Fibroblast of upper back skin (primary cell): ENCODE measurements around the gene BDNF.

ENCODE experiments used
- DNase-seq: peaks from one replicate; pipeline ENCODE4 v3.0.0-alpha.2; 2013

Gene BDNF

DNA sequence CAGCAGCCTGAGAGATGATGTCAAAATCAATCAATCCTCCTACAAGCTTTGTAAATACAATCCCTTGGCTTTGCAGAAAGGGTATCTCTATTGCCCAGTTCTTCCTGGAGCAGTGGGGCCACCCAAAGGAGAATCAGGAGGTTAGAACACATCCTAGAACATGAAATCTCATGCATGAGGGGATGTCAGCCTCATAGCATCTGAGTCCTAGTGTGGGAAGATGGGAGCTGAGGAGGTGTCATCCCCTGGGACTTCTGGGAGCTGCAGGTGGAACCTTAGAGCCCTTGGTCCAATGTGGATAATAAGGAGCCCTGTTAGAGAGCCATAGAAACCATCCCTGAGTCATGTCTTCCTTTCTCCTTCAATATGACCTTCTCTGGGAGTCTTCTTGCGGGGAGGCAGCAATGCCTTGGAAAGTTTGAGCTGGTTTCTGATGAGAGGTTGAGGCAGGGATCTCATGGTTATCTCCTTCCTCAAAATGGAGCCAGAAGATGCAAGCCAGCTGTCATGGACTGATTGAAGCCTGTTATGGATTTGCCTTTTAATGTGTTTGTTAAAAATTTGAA is 74.8 kb downstream of the BDNF start:
- no peak for DNase-seq

DNA sequence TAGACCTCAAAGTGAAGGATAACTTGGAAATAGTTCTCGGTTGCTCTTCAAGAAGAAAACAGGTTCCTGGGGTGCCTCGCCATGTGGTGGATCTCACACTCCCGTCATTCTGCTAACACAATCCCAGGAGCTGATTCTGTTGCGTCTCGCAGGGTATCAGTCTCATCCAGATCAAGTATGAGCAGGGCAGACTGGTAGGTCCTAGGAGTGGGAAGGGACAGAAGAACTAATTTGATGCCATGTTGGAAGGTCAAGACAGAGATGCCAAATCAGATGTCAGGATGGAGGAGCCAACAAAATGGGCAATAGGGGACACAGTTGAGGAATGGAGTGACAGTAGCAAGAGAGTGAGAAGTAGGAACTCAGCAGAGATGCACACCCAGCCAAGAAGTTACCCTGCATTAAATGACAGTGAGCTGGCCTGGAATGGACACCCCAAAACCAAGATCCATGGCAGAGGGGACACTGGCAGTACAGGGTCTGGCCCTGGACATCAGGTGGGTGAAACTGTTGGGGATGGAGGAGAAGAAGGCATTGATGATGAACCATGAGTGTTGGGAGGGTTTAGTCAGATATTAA is 76.2 kb downstream of the BDNF start:
- no peak for DNase-seq

DNA sequence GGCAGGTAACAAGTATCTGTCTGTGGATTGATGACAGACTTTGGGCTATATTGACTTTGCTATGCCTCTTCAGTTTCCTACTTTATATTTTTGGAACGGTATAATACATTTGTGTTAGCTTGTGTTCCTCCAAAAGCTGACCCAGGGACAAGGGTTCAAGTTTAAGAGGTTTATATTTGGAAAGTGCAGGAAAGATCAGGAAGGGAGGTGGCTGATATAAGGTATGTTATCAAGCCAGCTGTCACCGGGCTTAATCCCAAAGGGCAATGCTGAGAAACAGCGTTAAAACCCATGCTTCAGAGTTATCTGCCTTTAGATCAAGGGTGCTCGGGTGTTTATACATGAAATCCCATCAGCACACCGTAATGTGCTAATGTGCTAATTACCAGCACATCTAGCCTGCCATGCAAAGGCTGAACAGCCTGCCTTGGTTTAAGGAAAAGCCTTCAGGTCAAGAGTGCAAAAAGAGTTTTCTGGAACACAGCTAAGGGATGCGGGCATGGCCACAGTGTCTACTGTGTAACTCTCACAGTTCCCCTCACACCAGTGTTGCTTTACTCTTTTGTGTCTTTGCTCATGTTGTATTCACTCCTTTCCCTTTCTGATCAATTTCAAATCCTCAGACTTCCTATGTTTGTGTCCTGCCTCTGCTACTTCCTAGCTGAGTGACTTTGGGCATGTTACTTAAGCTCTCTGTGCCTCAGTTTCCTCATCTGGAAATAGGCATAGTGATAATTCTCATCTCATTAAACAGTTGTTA is 77.5 kb downstream of the BDNF start:
- DNase-seq: no peak

DNA sequence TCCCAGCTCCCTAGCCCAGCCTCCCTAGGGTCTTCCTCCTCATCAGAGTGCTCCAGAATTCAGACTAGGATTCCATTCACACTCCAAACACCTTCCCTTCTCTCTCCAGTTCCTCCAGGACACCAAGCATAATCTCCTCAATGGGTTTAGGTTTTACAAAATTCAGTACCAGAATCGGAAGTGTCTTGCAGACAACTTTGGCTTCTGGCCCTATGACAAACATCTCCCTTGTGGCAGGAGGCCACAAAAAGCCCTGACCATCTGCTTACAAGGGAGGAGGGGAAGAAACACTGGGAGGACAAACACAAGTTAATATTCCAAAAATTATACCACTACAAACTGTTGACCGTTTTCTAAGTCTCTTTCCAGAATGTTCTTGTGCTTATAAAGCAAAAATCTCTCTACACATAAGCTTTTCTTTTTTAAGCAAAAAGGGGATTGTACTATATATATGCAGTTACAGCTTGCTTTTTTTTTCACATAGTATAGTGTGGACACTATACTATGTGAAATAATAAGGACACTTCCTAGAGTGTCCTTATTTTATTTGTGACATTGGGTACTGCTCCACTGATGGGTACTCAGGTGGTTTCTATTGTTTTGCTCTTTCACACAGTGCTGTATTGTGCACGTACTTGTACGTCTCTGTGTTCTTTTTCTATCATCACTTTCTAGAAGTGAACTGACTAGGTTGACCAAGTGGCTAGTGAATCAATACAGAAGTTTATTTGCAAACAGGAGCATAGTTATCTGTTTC is 78.7 kb downstream of the BDNF start:
- DNase-seq: peak; percentile 11

DNA sequence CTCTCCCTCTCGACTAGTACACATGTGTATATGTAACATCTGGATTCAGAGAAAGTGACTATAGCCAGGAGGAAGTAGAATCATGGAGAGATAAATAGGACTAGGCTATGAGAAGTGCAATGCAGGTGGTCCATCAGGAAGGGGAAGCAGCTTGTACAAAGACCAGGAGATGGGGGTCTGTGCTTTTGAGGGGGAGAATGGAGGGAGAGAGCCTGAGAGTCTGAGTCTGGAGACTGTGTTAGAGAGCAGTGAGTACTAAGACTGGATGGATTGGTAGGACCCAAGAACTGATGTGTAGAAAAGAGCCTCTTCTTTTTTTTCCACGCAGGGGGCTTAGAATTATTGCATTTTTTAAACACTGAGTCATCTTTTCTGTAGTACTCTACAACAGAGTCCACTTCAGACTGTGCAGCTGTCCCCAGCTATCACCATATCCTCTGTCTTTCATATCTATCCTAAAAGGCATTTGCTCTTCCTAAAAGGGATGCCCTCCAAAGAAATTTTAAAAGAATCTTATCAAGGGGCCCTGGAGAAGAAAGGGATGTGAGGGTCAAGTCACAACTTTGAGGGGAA is 80.4 kb downstream of the BDNF start:
- DNase-seq: peak; percentile 17

DNA sequence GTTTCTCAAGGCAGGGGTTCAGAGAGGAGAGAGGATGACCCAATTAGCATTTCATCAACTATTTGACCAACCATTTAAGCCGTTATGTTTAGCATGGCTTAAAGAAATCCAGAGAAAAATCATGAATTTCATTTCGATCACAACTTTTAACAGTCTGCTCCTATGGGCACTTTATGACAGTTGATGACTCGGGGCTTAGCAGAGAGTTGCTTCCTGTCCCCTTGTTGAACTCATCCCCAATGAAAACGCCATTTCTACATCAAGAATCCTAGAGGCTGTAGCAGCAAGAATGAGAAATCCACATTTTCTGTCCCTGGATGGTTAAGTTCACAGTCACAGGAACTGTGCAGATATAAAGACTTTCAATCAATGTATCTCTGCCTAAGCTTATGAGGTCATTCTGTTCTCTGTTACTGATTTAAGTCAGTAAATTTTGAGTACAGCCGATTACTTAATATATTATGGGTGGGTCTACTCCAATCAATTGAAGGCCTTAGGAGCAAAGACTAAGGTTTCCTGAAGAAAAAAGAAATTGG is 81.1 kb downstream of the BDNF start:
- DNase-seq: peak; percentile 17

DNA sequence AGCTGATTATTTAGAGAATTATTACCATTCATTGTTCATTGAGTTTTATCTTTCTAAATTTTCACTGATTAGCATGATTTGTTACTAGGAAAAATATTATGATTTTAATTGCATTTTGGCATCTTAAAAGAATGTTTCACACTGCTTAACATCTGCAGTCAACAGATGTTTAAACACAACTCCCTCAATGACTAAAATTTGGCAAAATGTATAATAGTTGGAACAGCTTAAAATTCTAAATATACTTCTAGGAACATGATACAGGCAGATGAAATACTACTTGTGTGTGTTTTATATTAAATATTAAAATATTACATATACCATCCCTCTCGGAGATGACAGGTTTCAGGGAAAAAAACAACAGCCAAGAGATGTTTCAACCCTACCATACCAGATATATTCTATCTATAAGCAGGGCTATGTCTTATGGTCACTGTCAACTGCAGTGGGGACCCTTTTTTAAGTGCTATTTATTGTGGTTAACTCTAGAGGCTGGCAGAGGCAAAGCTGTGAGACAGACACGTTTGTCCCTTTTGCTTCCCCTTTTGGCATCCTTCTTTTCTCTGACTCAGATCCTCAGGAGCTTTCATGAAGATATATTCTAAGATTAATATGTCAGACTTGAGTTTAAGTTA is 81.9 kb downstream of the BDNF start:
- no peak for DNase-seq

DNA sequence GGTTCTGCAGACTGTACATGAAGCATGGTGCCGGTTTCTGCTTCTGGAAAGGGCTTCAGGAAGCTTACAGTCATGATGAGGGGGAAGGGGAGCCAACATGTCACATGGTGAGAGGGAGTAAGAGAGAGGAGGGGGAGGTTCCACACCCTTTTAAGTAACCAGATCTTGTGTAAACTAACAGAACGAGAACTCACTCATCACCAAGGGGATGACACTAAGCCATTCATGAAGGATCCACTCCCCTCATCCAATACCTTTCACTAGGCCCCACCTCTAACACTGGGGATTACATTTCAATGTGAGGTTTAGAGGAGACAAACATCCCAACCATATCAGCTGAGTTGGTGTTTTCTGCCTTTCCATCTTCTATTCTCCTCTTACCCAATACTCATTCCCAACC is 83.5 kb downstream of the BDNF start:
- no peak for DNase-seq

DNA sequence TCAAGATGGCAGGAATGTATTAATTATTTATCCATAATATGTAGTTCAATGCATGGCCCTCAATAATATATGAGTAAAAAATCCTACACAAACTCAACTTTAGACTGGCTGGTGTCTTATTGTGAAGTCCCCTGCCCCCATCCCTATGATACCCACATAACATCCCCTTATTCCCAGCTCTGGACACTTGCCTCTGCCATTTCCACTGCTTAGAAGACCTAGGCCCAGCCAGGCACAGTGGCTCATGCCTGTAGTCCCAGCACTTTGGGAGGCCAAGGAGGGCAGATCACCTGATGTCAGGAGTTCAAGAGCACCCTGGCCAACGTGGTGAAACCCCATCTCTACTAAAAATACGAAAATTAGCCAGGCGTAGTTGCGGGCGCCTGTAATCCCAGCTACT is 84.4 kb downstream of the BDNF start:
- DNase-seq: no peak

DNA sequence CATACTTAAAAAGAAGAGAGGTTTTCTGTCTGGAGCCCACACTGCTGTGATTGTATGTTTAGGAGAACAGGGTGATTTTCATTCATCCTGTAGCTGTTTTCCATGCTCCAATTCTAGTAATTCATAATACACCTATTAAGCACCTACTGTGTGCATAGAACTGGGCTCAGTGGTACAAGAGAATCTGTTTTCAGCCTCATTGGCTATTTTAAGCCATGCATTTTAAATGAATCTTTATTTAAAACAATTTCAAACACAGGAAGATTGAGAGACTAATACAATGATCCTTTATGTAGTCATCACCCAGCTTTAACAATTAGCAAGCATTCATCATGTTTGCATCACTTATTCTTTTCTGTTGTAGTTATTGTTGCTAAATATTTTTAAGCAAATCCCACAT is 86.2 kb downstream of the BDNF start:
- DNase-seq: no peak

DNA sequence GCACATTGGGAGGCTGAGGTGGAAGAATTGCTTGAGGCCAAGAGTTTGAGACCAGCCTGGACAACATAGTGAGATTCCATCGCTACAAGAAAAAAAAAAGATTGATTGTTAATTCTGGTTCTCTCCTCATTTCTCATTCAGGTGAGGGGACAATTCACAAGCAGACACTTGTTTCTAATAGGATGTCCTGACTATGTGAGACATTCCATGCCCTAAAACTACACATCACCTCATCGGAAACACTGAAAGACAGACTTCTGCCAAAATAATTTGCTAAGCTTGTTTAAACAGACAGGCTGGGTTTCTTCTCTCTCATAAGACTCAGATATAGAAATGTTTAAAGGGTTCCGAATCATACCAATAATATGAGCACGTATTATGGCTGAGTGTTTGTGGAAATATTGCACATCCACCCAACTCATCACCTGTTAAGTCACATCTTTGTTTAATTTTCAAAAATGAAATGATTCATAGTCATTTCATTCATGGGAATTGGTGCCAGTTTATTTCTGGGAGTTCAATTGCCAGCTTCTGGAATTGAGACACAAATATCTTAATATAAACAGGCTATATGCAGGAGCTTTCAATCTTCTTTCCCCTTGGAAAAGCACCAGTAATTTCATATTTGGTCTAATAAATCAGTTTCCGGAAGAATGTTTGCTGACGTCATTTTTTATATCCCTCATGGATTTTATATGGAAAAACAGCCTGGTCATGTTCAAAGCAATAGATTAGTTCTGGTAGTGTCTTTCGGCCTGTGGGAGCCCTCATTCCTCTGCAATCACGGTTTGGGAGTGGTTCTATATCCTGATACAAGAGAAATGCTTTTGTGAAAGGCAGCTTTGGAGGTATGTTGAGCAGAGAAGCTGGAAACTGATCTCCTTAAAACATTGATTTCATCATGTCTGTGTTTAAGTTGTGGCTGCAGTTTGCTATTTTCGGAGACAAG is 87.0 kb downstream of the BDNF start:
- peak; percentile 57 for DNase-seq

DNA sequence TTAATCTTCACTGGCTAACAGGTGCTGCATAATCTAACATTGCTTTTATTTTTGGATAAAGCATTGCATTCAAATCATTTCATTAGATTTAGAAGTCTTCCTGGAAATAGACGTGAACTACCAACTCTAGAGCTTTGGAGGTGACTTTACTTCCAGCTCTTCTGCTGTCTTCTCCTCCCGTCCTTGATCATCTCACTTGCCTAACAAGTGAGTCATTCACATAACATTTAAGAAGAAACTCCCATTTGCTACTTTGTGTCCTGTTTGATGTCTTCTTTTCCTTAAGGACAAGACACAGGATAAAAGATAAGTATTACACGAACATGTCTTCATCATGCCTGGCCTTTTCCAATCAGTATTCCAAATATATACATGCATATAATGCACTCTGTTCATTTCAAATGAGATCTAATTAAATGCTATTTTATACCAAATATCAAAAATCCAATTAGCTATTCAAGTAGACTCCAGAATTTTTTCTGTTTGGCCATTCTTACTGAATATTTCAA is 88.3 kb downstream of the BDNF start:
- no peak for DNase-seq

DNA sequence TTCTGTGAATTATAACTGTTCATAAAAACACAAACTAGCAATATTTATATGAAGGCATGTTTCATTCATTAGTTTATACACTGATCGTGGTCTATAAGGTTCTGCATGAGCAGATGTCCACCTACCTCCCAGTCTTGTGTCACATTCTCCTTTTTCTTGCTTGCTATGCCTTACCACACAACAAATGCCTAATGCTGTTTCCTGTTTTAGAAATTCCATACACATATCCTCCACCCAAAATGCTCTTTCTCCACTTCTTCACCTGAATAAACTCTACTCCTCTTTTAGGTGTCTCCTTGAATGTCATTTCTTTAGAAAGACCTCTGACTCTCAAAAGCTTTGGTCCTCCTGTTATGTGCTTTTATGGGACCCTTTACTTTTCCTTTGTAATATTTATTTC is 88.9 kb downstream of the BDNF start:
- no peak for DNase-seq

DNA sequence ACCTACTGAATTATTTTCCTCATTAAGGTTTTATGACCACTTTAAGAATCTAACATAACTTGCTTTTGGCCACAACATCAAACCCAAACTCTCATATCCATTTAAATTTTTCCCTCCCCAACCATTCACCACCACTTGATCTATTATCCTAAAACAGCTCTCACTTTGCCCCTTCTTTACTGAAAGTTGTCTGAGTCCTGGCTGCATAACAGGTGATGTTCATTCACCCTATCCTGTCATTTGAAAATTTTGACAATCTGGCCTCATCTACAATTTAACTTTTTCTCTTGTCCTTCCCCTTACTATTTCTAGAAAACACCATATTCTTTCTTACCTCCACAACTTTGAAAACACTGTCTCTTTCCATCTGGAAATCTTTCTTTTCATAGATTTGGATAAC is 89.3 kb downstream of the BDNF start:
- no peak for DNase-seq

DNA sequence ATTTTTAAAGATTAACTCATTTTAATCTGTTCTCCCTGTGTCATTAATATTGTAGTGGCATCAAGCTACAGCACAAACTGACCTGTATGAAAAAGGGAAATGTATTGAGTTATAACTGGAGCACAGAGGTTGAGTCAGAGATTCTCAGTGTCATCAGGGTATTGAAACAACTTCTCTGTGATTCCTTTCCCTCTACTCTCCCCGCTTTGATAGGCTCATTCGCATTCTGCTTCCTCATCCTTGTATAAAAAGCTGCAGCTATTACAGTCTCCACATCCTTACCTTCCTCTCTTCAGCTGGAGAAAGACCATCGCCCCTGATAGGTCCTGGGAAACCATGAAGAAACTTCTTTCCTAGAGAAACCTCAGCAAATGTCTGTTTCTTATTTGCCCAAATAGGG is 90.0 kb downstream of the BDNF start:
- no peak for DNase-seq

DNA sequence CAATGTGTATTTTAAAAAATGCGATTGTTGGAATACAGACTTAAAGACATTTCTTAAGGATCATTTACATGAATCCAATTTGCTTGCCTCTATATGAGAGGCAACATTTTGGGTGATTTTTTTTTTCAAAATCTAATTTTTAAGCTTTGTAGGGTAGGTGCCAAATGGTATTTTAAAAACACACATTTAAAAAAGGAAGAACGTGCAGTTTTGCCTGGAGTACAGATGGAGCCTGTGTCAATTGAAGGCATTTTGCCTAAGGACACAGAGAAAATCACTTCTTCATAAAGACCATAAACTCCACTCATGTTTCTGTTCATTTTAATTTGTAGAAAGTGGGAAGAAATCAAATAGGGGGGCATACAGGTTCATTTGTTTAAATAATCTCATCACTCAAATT is 91.3 kb downstream of the BDNF start:
- no peak for DNase-seq

DNA sequence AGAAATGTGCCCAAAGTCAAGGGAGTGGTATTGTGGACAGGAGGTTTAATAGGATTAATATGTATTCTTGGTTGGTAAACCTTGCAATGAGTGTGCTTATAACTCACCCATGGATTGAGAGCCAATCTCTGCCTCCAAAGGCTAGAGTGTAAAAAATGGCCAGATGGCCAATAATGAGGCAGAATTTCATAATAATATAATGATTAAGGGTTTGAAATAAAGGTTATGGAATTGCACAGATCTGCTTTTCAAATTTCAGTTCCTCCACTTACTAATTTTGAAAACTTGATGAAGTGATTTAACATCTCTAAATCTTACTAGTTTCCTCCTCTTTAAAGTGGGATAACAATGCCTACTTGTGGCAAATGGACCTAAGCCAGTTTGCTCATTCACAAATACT is 94.8 kb downstream of the BDNF start:
- DNase-seq: no peak
